AG09309 (cell line): ENCODE data around the gene COLEC11.
"Not testable (repeated sequence)": the region's sequence is repeated elsewhere in the genome, so short reads cannot be mapped to it uniquely, and the experiment has no call there.

Experiments
- DNase-seq: peaks from one replicate; pipeline ENCODE4 v3.0.0-alpha.2; 2010; ENCODE audit warnings: low read depth
- H3K4me3 ChIP-seq: 2 replicates; pipeline ENCODE4 v1.5.1; 2011; ENCODE audit warnings: mild to moderate bottlenecking, low read depth, low read length, moderate library complexity; ENCODE audit not compliant: control insufficient read depth
- TF ChIP-seq, protein P1 (sequence below): IDR thresholded peaks from 2 replicates; pipeline ENCODE4 v1.5.1; 2011; ENCODE audit warnings: mild to moderate bottlenecking, low read depth, low read length, inconsistent platforms; ENCODE audit not compliant: insufficient read depth, control insufficient read depth; ENCODE audit errors: missing control alignments

The COLEC11 gene

DNA sequence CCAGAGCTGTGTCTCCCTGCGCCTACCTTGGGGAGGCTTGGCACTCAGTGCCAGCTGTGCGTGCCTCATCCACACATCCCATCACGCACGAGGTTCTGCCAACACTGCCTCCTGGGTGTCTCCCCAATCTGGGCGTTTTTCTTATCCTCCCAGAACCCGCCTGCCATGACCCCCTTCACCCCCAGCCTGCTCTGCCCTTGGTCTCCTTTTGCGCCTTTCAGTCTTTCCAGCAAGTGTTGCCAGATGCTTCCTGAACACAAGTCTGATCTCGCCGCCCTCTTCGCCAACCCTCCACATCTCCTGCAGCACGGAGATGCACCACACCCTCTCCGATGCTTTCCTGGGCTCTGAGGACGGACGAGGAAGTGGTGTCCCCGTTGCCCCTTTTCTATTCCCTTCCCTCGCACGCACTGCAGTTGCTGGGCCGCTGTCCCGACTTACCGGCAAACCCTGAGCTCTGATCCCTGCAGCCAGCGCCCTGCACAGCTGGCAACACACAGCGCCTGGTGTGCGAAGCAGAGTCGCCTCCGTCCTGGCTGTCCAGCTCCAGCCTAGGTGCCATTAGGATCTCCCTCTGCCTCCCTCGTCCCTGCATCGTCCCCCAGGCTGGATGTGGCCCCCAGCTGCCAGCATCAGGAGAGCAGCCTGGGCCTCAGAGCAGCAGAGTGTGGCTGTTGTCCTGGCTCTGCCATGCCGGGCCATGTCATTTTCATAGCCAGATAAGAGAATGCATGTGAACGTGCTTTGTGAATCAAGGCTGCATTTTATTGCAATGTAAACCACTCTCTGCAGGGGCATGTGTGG lies 40.5 kb downstream of the COLEC11 start:
- H3K4me3 ChIP-seq: no peak overlapping the region
- TF ChIP-seq, protein P1, sequence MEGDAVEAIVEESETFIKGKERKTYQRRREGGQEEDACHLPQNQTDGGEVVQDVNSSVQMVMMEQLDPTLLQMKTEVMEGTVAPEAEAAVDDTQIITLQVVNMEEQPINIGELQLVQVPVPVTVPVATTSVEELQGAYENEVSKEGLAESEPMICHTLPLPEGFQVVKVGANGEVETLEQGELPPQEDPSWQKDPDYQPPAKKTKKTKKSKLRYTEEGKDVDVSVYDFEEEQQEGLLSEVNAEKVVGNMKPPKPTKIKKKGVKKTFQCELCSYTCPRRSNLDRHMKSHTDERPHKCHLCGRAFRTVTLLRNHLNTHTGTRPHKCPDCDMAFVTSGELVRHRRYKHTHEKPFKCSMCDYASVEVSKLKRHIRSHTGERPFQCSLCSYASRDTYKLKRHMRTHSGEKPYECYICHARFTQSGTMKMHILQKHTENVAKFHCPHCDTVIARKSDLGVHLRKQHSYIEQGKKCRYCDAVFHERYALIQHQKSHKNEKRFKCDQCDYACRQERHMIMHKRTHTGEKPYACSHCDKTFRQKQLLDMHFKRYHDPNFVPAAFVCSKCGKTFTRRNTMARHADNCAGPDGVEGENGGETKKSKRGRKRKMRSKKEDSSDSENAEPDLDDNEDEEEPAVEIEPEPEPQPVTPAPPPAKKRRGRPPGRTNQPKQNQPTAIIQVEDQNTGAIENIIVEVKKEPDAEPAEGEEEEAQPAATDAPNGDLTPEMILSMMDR: no peak
- no peak for DNase-seq

DNA sequence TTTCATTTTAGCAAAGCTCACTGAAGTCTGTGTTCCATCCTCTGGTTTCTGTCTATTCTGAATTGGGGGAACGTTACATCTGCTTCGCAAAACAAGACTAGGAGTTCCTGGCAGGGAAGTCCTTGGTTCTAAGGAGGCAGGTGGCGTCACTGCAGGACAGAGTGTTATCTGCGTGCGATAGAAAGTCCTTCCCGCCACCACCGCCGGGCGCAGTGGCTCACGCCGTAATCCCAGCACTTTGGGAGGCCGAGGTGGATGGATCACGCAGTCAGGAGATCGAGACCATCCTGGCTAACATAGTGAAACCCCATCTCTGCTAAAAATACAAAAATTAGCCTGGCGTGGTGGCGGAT lies 41.0 kb downstream of the COLEC11 start:
- not testable (repeated sequence) for DNase-seq, H3K4me3 ChIP-seq

DNA sequence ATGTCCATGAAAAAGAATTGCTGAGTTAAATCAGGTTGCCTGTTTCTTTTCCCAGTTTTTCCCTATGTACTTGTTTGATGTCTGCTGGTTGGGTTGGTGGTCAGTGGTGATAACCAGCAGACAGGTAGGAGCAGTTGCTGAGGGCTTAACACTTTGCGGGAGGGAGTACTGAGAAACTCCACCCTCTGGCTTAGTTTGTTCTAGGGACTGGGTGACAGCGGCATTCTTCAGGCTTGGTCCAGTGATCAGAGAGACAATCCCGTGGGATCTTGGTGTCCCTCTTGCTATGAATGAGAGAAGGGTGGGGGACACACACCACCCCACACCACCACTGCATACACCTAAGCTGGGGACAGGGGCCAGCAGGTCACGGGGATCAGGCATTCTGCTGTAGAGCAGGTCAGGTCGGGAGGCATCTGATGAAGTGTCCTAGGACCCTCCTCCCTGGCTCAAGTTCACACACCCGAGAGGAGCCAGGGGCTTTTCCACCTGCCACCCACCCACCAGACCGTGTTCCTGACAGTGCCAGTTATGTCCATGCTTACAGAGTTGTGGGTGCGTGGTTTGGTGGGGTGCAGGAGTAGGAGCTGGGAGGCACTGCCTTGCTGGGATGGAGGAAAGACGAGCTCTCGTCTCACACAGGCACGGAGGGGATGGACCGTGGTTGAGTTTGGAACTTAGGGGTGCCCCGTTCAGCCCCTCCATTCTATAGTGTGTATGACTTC lies 41.8 kb downstream of the COLEC11 start:
- no peak overlapping the region for H3K4me3 ChIP-seq
- TF ChIP-seq, protein P1: no peak
- no peak for DNase-seq

DNA sequence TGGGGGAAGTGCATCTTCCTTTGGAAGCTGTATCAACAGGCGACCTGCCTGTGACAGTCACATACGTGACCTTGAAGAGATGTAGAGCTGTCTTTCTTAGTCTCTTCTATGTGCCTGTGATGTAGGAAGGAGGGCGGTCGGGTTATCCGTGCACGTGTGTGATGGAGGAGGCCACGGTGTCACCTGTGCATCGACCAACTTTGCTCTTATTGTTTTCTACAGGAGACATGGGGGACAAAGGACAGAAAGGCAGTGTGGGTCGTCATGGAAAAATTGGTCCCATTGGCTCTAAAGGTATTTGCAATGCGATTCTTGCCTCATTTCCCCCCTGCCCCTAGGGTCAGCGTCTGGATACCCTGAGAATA lies 42.4 kb downstream of the COLEC11 start:
- H3K4me3 ChIP-seq: no peak overlapping the region
- DNase-seq: no peak
- TF ChIP-seq, protein P1: no peak

DNA sequence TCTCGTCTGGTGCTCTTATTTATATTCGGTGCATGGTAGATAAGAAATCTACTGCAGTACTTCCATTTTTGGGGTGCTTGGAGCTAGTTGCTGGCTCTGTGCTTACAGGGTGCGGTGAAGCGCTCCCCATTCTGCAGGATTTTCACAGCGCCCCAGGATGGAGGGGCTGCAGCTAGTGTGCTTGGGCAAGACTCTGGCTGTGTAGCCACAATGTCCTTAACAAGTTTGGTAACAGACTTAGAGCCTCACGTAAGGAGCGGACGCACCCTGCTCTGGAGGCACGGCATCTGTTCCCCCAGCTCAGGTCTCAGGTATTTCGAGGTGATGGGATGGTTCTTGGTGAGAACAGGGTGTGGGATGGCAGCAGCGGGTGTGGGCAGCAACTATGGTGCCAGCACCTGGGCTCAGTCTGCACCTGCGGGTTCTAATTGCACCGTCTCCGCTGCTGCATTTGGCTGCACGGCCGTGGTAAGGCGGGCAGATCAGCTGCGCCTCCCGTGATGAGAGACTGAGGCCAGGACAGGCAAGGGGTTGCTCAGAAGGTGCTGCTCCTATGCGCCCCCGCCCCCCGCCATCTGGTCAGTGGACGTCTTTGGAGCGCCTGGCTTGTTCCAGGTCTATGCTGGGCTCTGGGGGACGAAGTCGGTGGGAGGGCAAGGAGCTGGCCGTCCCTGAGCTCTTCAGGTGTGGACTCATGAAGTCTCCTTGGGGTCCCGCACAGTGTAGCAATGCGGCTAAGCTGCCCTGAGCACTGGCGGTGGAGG lies 43.0 kb downstream of the COLEC11 start:
- DNase-seq: no peak
- no peak overlapping the region for H3K4me3 ChIP-seq
- TF ChIP-seq, protein P1: no peak

DNA sequence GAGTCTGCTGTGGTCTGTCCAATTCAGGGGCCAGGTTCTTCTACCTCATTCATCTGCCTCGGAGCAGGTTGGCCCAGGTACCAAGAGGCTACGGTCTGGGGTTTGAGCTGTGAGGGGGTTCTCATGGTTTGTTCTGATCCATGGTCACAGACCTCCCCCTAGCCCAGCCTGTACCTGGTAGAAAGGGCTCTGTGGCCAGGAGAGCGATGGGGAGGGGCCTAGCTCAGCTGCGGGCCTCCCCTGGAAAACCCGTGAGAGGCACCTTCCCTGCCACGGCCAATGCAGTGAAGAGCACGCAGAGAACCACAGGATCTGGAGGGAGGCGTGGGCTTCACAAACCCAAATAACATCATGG lies 43.5 kb downstream of the COLEC11 start:
- no peak overlapping the region for H3K4me3 ChIP-seq
- TF ChIP-seq, protein P1: no peak
- no peak for DNase-seq
